ENCODE results near the gene SASH1.

SASH1 gene

GRCh38 chr6:148436466-148436865 lies 93.8 kb downstream of the SASH1 start:
- DNase-seq: no peak

GRCh38 chr6:148438632-148439031 lies 96.0 kb downstream of the SASH1 start:
- DNase-seq: no peak

GRCh38 chr6:148440016-148440415 lies 97.4 kb downstream of the SASH1 start:
- no peak for DNase-seq

GRCh38 chr6:148440877-148441453 lies 98.3 kb downstream of the SASH1 start:
- no peak for DNase-seq

GRCh38 chr6:148441454-148441911 lies 98.8 kb downstream of the SASH1 start:
- DNase-seq: no peak

GRCh38 chr6:148443798-148444560 lies 101.3 kb downstream of the SASH1 start:
- no peak for DNase-seq

GRCh38 chr6:148445116-148445515 lies 102.5 kb downstream of the SASH1 start:
- DNase-seq: no peak

- DNase-seq: no peak
These were observed 103.0 kb downstream of the SASH1 start for GRCh38 chr6:148445620-148446019.

- DNase-seq: no peak
These were observed 104.0 kb downstream of the SASH1 start for GRCh38 chr6:148446681-148447080.

- no peak for DNase-seq
These were observed 105.0 kb downstream of the SASH1 start for GRCh38 chr6:148447521-148448230.

- DNase-seq: peak; percentile 33
These were observed 105.9 kb downstream of the SASH1 start for GRCh38 chr6:148448369-148449012.

GRCh38 chr6:148450866-148451265 lies 108.2 kb downstream of the SASH1 start:
- no peak for DNase-seq

GRCh38 chr6:148451690-148452089 lies 109.1 kb downstream of the SASH1 start:
- DNase-seq: peak; percentile 27

GRCh38 chr6:148452876-148453275 lies 110.2 kb downstream of the SASH1 start:
- no peak for DNase-seq

- no peak for DNase-seq
These were observed 111.3 kb downstream of the SASH1 start for GRCh38 chr6:148453906-148454305.

GRCh38 chr6:148455225-148455624 lies 112.6 kb downstream of the SASH1 start:
- no peak for DNase-seq

- no peak for DNase-seq
These were observed 113.3 kb downstream of the SASH1 start for GRCh38 chr6:148455674-148456558.

- no peak for DNase-seq
These were observed 114.7 kb downstream of the SASH1 start for GRCh38 chr6:148457137-148457842.

- DNase-seq: peak; percentile 9
These were observed 115.2 kb downstream of the SASH1 start for GRCh38 chr6:148457843-148458159.

- no peak for DNase-seq
These were observed 116.6 kb downstream of the SASH1 start for GRCh38 chr6:148459238-148459637.

- no peak for DNase-seq
These were observed 118.4 kb downstream of the SASH1 start for GRCh38 chr6:148460876-148461646.

All from activated CD4-positive, alpha-beta T cell treated with anti-CD3 and anti-CD28 coated beads for 48 hours (primary cell).